ENCODE measurements around the gene ALDH1L1.

ALDH1L1 gene

GRCh38 chr3:126212620-126213378 lies 32.4 kb upstream of the ALDH1L1 start:
- ChIA-PET CTCF (interaction anchor here (1.3 to 1.6 kb wide), 2 partner anchors 15 to 79 kb away, joined by 4 to 5 read pairs; no protein-coding TSS in a partner anchor), POLR2A (interaction anchor here (0.8 to 1.1 kb wide), 2 partner anchors 14 to 79 kb away, joined by 3 read pairs; no protein-coding TSS in a partner anchor)
- DNase-seq (ENCODE audit: extremely low spot score), result peak; percentile 69
- TF ChIP-seq L3MBTL2 (conservative IDR thresholded peaks at IDR 0.05), result peak; percentile 43; the same call in 1 of the 2 replicates
- no peak for TF ChIP-seq LEF1 (IDR thresholded peaks at IDR 0.05; ENCODE audit: borderline replicate concordance)

DNA sequence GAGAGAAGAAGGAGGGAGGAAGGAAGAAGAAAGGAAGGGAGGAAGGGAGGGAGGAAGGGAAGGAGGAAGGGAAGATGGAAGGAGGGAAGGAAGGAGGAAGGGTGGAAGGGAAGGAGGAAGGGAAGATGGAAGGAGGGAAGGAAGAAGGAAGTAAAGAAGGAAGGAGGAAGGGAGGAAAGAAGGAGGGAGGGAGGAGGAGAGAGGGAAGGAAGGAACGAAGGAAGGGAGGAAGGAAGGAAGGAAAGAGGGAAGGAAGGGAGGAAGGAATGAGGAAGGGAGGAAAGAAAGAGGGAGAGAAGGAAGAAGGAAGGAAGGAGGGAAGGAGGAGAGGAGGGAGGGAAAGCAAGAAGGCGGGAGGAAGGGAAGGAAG lies 31.8 kb upstream of the ALDH1L1 start:
- ChIA-PET CTCF (interaction anchor here (1.3 to 1.6 kb wide), 2 partner anchors 14 to 78 kb away, joined by 4 to 5 read pairs; no protein-coding TSS in a partner anchor), POLR2A (interaction anchor here (1.1 kb wide), 1 partner anchor 78 kb away, joined by 3 read pairs; no protein-coding TSS in a partner anchor)
- no peak for DNase-seq (ENCODE audit: extremely low spot score)
- TF ChIP-seq TARDBP (IDR thresholded peaks at IDR 0.05), result no peak
- TF ChIP-seq BHLHE40 (IDR thresholded peaks at IDR 0.05; ENCODE audit: borderline replicate concordance), result no peak
- no peak for TF ChIP-seq LEF1 (IDR thresholded peaks at IDR 0.05; ENCODE audit: borderline replicate concordance)
- TF ChIP-seq ARNT (IDR thresholded peaks at IDR 0.05), result no peak
- no peak for TF ChIP-seq SP1 (IDR thresholded peaks at IDR 0.05)
- TF ChIP-seq FOXM1 (IDR thresholded peaks at IDR 0.05; ENCODE audit: borderline replicate concordance), result no peak
- no peak for TF ChIP-seq L3MBTL2 (conservative IDR thresholded peaks at IDR 0.05)

DNA sequence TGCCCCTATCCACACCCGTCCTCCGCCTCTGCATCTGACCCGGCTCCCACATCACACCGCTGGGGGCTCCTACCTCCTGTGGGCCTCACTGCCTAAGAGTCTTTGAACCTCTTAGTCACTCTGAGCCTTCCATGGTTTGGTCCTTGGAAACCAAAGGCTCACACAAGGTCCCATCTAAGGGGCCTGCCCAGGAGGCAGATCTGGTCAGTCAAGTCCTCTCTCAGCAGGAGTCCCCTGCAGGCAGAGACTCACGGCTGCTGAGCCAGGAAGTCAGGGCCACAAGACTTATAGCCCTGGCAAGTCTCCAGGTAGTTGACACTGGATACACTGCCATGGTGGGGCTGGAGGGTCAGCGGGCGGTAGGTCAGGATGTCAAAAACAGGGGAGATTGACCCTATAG lies 31.2 kb upstream of the ALDH1L1 start:
- CTCF ChIA-PET, result no interaction called here

GRCh38 chr3:126210606-126211005 lies 30.2 kb upstream of the ALDH1L1 start:
- DNase-seq (ENCODE audit: extremely low spot score), result no peak
- TF ChIP-seq FOXA1 (IDR thresholded peaks at IDR 0.05) (no peak), NFRKB (IDR thresholded peaks at IDR 0.05) (no peak), SUZ12 (IDR thresholded peaks at IDR 0.05) (no peak), CTBP1 (IDR thresholded peaks at IDR 0.05; ENCODE audit: borderline replicate concordance) (no peak), BHLHE40 (IDR thresholded peaks at IDR 0.05; ENCODE audit: borderline replicate concordance) (no peak), TARDBP (IDR thresholded peaks at IDR 0.05) (no peak), LEF1 (IDR thresholded peaks at IDR 0.05; ENCODE audit: borderline replicate concordance) (no peak), L3MBTL2 (conservative IDR thresholded peaks at IDR 0.05) (no peak), SP1 (IDR thresholded peaks at IDR 0.05) (no peak), HDGF (IDR thresholded peaks at IDR 0.05; ENCODE audit: borderline replicate concordance) (no peak), FOXK2 (IDR thresholded peaks at IDR 0.05) (no peak), ELF4 (IDR thresholded peaks at IDR 0.05) (no peak), PKNOX1 (IDR thresholded peaks at IDR 0.05) (no peak)
- ChIA-PET POLR2A (no interaction called here), CTCF (interaction anchor here (1.0 to 1.1 kb wide), 2 partner anchors 12 to 17 kb away, joined by 3 read pairs; no protein-coding TSS in a partner anchor)

More for the DNA sequence above, 31.2 kb upstream of the ALDH1L1 start:
- DNase-seq (ENCODE audit: extremely low spot score), result no peak
- no peak for TF ChIP-seq FOXM1 (IDR thresholded peaks at IDR 0.05; ENCODE audit: borderline replicate concordance)
- no peak for TF ChIP-seq SUZ12 (IDR thresholded peaks at IDR 0.05)
- TF ChIP-seq CTBP1 (IDR thresholded peaks at IDR 0.05; ENCODE audit: borderline replicate concordance), result no peak
- TF ChIP-seq FOXK2 (IDR thresholded peaks at IDR 0.05), result no peak
- no peak for TF ChIP-seq LEF1 (IDR thresholded peaks at IDR 0.05; ENCODE audit: borderline replicate concordance)
- no peak for TF ChIP-seq TARDBP (IDR thresholded peaks at IDR 0.05)
- TF ChIP-seq ELF4 (IDR thresholded peaks at IDR 0.05), result no peak
- no peak for TF ChIP-seq L3MBTL2 (conservative IDR thresholded peaks at IDR 0.05)
- no peak for TF ChIP-seq PKNOX1 (IDR thresholded peaks at IDR 0.05)
- POLR2A ChIA-PET, result no interaction called here

DNA sequence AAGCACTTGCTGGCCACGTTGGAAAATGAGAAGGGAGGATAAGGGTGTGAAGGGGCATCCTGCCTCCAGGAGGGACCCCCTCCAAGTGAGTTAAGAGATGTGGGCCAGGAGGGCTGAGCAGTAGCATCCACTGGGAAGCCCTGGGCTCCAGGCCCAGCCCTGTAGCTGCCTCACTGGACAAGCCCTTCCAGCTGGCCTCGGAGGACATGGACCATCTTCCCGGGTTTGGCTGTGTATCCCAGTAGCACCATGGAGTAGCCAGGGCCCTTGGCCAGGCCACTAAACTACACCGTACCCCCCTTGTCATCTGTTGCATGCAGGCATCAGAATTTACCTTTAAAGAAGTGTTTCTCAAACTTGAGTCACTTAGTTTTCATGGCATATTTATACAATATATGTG lies 29.4 kb upstream of the ALDH1L1 start:
- ChIA-PET POLR2A (no interaction called here), CTCF (interaction anchor here (1.1 kb wide), 1 partner anchor 12 kb away, joined by 3 read pairs; no protein-coding TSS in a partner anchor)
- no peak for DNase-seq (ENCODE audit: extremely low spot score)
- no peak for TF ChIP-seq SP1 (IDR thresholded peaks at IDR 0.05)
- TF ChIP-seq TARDBP (IDR thresholded peaks at IDR 0.05), result no peak
- no peak for TF ChIP-seq ELF4 (IDR thresholded peaks at IDR 0.05)

DNA sequence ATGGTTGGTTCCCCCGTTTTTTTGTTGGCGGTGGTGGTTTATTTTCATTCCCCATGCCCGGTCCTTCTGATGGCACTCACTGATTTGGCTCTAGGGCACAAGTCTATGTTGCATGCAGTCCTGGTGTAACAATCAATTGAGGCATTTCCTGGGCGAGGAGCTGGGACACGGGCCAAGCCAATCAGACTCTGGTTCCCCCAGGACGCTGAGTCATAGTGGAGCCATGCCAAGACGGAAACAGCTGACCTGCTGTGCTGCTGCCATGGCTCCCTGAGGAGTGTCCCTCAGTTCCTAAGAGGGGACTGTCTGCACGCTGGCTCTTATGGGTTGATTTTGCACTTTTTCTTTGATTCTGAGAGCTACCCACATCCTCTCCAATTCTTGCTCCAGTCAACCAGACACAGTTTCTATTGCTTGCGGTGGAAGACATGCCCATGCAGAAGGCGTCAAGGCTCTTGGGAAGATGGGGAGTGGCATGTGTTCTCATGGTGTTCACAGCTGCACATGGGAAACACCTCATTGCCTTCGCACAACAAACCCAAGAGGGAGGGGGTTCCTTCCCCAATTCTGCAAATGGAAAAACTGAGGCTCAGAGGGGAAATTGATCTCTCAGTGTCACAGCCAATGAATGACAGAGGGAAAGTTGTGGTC lies 28.3 kb upstream of the ALDH1L1 start:
- POLR2A ChIA-PET, result no interaction called here
- DNase-seq (ENCODE audit: extremely low spot score), result no peak
- CTCF ChIA-PET, result interaction anchor here (0.6 kb wide), 1 partner anchor 42 kb away, joined by 3 read pairs; no protein-coding TSS in a partner anchor
- 0 out of 2 replicates have a peak, but pooled peaks have one; percentile 27 for TF ChIP-seq L3MBTL2 (conservative IDR thresholded peaks at IDR 0.05)
- TF ChIP-seq LEF1 (IDR thresholded peaks at IDR 0.05; ENCODE audit: borderline replicate concordance), result no peak
- no peak for TF ChIP-seq TARDBP (IDR thresholded peaks at IDR 0.05)
- TF ChIP-seq ZNF384 (IDR thresholded peaks at IDR 0.05), result no peak

DNA sequence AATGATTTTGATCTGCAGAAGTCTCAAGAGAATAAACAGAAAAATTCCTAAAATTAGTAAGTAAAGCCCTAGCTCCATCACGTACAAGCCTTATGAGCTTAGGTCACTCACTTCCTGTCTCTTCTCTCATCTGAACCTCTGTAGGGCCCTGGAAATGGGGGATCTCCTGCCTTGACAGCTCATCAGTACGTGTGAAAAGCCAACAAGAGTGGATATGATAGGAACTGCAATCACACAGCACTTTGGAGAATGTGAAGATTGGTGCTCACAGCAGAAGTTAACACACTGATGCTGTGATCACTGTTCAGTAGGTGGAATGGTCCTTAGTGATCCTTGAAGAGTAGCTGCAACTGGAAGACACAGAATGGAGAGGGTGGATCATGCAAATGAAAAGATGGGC lies 27.8 kb upstream of the ALDH1L1 start:
- CTCF ChIA-PET, result interaction anchor here (0.6 kb wide), 1 partner anchor 41 kb away, joined by 3 read pairs; no protein-coding TSS in a partner anchor
- TF ChIP-seq SP1 (IDR thresholded peaks at IDR 0.05), result no peak
- no peak for TF ChIP-seq HDGF (IDR thresholded peaks at IDR 0.05; ENCODE audit: borderline replicate concordance)
- TF ChIP-seq NFRKB (IDR thresholded peaks at IDR 0.05), result no peak
- no peak for TF ChIP-seq BHLHE40 (IDR thresholded peaks at IDR 0.05; ENCODE audit: borderline replicate concordance)
- TF ChIP-seq CTBP1 (IDR thresholded peaks at IDR 0.05; ENCODE audit: borderline replicate concordance), result no peak
- TF ChIP-seq TARDBP (IDR thresholded peaks at IDR 0.05), result no peak
- no peak for TF ChIP-seq FOXM1 (IDR thresholded peaks at IDR 0.05; ENCODE audit: borderline replicate concordance)
- TF ChIP-seq SUZ12 (IDR thresholded peaks at IDR 0.05), result no peak
- no peak for TF ChIP-seq ARNT (IDR thresholded peaks at IDR 0.05)
- no peak for TF ChIP-seq FOXA1 (IDR thresholded peaks at IDR 0.05)
- TF ChIP-seq FOXK2 (IDR thresholded peaks at IDR 0.05), result no peak
- TF ChIP-seq ELF4 (IDR thresholded peaks at IDR 0.05), result no peak
- TF ChIP-seq L3MBTL2 (conservative IDR thresholded peaks at IDR 0.05), result no peak
- TF ChIP-seq ZNF384 (IDR thresholded peaks at IDR 0.05), result no peak
- no peak for TF ChIP-seq PKNOX1 (IDR thresholded peaks at IDR 0.05)
- no peak for TF ChIP-seq LEF1 (IDR thresholded peaks at IDR 0.05; ENCODE audit: borderline replicate concordance)
- POLR2A ChIA-PET, result no interaction called here
- DNase-seq (ENCODE audit: extremely low spot score), result no peak

Data from HEK293T (cell line).